IMR-90 (cell line): ENCODE measurements around the gene BTBD9. TPM values are rescaled to one million over a fixed set of nuclear protein-coding genes. Genes with fewer than 3 reads are reported as not detected.

Experiments used
- ATAC-seq: fragments of 200-7000 bp; cut with Tn5 transposase; 2 replicates; pipeline ENCODE4 v1.9.1; 2020; ENCODE audit warnings: low read depth, mild to moderate bottlenecking, moderate library complexity
- BruUV-seq: library from RNA; stranded (reverse); fragments of 400-500 nt; replicated peaks from 2 replicates; lab custom pipeline; 2021; lab: Mats Ljungman, UMichigan
- CTCF ChIA-PET: fragments of 300-600 bp; formaldehyde crosslinking; extraction: SDS; loops from one replicate; lab custom pipeline; 2021; ENCODE audit warnings: antibody characterized with exemption; lab: Yijun Ruan, JAX
- POLR2A ChIA-PET: fragments of 300-600 bp; sonication (Branson Sonifier 250); formaldehyde crosslinking; loops from one replicate; lab custom pipeline; 2022; ENCODE audit warnings: antibody characterized with exemption; ENCODE audit not compliant: unreplicated experiment; lab: Charles Lee
- DNase-seq: peaks from one replicate; pipeline ENCODE4 v3.0.0; 2013
- H2AFZ ChIP-seq: replicated peaks from 2 replicates; pipeline ENCODE3; 2013; ENCODE audit warnings: low read length, mild to moderate bottlenecking; ENCODE audit not compliant: poor library complexity
- H2AK5ac ChIP-seq: 2 replicates; pipeline ENCODE4 v1.6.1; 2013; ENCODE audit warnings: low read depth, low read length, inconsistent platforms
- H2AK9ac ChIP-seq: replicated peaks from 2 replicates; pipeline ENCODE3; 2013; ENCODE audit warnings: mild to moderate bottlenecking, low read depth, low read length, moderate library complexity; ENCODE audit not compliant: poor library complexity
- H2BK120ac ChIP-seq: 2 replicates; pipeline ENCODE4 v1.6.1; 2013; ENCODE audit warnings: low read depth, low read length, inconsistent platforms
- H2BK15ac ChIP-seq: 3 replicates; pipeline ENCODE4 v1.6.1; 2013; ENCODE audit warnings: low read depth, low read length, inconsistent platforms
- H2BK20ac ChIP-seq: 2 replicates; pipeline ENCODE4 v1.6.1; 2013; ENCODE audit warnings: low read depth, mild to moderate bottlenecking, inconsistent platforms, low read length, moderate library complexity
- H2BK5ac ChIP-seq: 2 replicates; pipeline ENCODE4 v1.6.1; 2013; ENCODE audit warnings: mild to moderate bottlenecking, low read depth, low read length, inconsistent platforms; ENCODE audit not compliant: poor library complexity, severe bottlenecking
- H3K14ac ChIP-seq: replicated peaks from 2 replicates; pipeline ENCODE4 v1.6.1; 2013; ENCODE audit warnings: low read depth, low read length, inconsistent platforms
- H3K18ac ChIP-seq: 2 replicates; pipeline ENCODE4 v1.6.1; 2013; ENCODE audit warnings: low read depth, low read length, control low read depth
- H3K23ac ChIP-seq: 2 replicates; pipeline ENCODE4 v1.6.1; 2013; ENCODE audit warnings: low read depth, low read length, inconsistent platforms
- H3K27ac ChIP-seq: 2 replicates; pipeline ENCODE4 v1.5.1; 2013; ENCODE audit warnings: mild to moderate bottlenecking, control low read depth, low read length; ENCODE audit not compliant: insufficient read depth
- H3K27me3 ChIP-seq: 2 replicates; pipeline ENCODE4 v1.6.1; 2013; ENCODE audit warnings: low read length; ENCODE audit not compliant: control insufficient read depth, insufficient read depth
- H3K36me3 ChIP-seq: 2 replicates; pipeline ENCODE4 v1.6.1; 2013; ENCODE audit warnings: low read length, mixed read lengths; ENCODE audit not compliant: control insufficient read depth, insufficient read depth
- H3K4ac ChIP-seq: 2 replicates; pipeline ENCODE4 v1.6.1; 2013; ENCODE audit warnings: low read depth, low read length, inconsistent platforms
- H3K4me1 ChIP-seq: 2 replicates; pipeline ENCODE4 v1.6.1; 2013; ENCODE audit warnings: low read length, mixed read lengths; ENCODE audit not compliant: control insufficient read depth, insufficient read depth
- H3K4me2 ChIP-seq: 2 replicates; pipeline ENCODE4 v1.6.1; 2013; ENCODE audit warnings: low read depth, mild to moderate bottlenecking, control low read depth, low read length, moderate library complexity
- H3K4me3 ChIP-seq: 2 replicates; pipeline ENCODE4 v1.5.1; 2013; ENCODE audit warnings: low read depth, mild to moderate bottlenecking, control low read depth, low read length, moderate library complexity; ENCODE audit not compliant: insufficient read depth
- H3K56ac ChIP-seq: 2 replicates; pipeline ENCODE4 v1.6.1; 2013; ENCODE audit warnings: low read length, inconsistent platforms; ENCODE audit not compliant: insufficient read depth; ENCODE audit errors: extremely low read depth
- H3K79me1 ChIP-seq, 2 experiments: 2 replicates each; pipeline ENCODE4 v1.6.1; 2013; ENCODE audit warnings: low read length in 2 of 2, inconsistent platforms in 1 of 2, low read depth in 1 of 2
- H3K9ac ChIP-seq: 2 replicates; pipeline ENCODE4 v1.6.1; 2013; ENCODE audit warnings: low read depth, low read length, control low read depth
- H3K9me1 ChIP-seq: 2 replicates; pipeline ENCODE4 v1.6.1; 2013; ENCODE audit warnings: low read length, inconsistent platforms; ENCODE audit not compliant: insufficient read depth
- H3K9me3 ChIP-seq: 2 replicates; pipeline ENCODE4 v1.6.1; 2013; ENCODE audit warnings: low read length; ENCODE audit not compliant: control insufficient read depth, insufficient read depth
- H4K20me1 ChIP-seq: 2 replicates; pipeline ENCODE4 v1.6.1; 2013; ENCODE audit warnings: low read length, inconsistent platforms; ENCODE audit not compliant: insufficient read depth
- H4K5ac ChIP-seq: 2 replicates; pipeline ENCODE4 v1.6.1; 2013; ENCODE audit warnings: mild to moderate bottlenecking, low read depth, low read length, control low read depth
- H4K8ac ChIP-seq, 2 experiments: 2 replicates each; pipeline ENCODE4 v1.6.1; 2013; ENCODE audit warnings: low read depth in 2 of 2, low read length in 2 of 2, control low read depth in 1 of 2, inconsistent platforms in 1 of 2
- H4K91ac ChIP-seq: 2 replicates; pipeline ENCODE4 v1.6.1; 2013; ENCODE audit warnings: low read depth, low read length, inconsistent platforms; ENCODE audit not compliant: insufficient read depth
- CEBPB ChIP-seq: IDR thresholded peaks from 2 replicates; pipeline ENCODE4 v1.6.1; 2012; ENCODE audit warnings: low read depth, low read length, improper control_type of control experiment
- CHD1 ChIP-seq: IDR thresholded peaks from 2 replicates; pipeline ENCODE4 v1.6.1; 2012; ENCODE audit warnings: low read depth, low read length, improper control_type of control experiment
- MXI1 ChIP-seq: IDR thresholded peaks from 2 replicates; pipeline ENCODE4 v1.6.1; 2012; ENCODE audit warnings: low read depth, mild to moderate bottlenecking, low read length, moderate library complexity, borderline replicate concordance
- POLR2A ChIP-seq: IDR thresholded peaks from 2 replicates; pipeline ENCODE4 v1.6.1; 2012; ENCODE audit warnings: mild to moderate bottlenecking, low read depth, low read length
- RCOR1 ChIP-seq: IDR thresholded peaks from 2 replicates; pipeline ENCODE4 v1.6.1; 2012; ENCODE audit warnings: mild to moderate bottlenecking, low read length, improper control_type of control experiment; ENCODE audit not compliant: insufficient replicate concordance
- WGBS, 2 experiments: methylation state at CpG; one replicate each; pipeline versions ENCODE4 v1.1.5 to v1.1.7; 2013; ENCODE audit warnings: missing lambda C conversion rate in 2 of 2; ENCODE audit not compliant: insufficient read length in 1 of 2; ENCODE audit errors: extremely low coverage in 2 of 2; 5-methylcytosine and 5-hydroxymethylcytosine counted together
- dilution Hi-C: fragments of 300-500 bp; cut with HindIII; formaldehyde crosslinking; loops from one replicate; pipeline ENCODE4 v1.14.3; 2018; ENCODE audit warnings: low sequenced_read_pairs; ENCODE audit not compliant: unreplicated experiment
- in situ Hi-C: fragments of 300-500 bp; cut with MboI; formaldehyde crosslinking; loops from 3 replicates; pipeline ENCODE4 v1.14.3; 2019; ENCODE audit warnings: low sequenced_read_pairs, inconsistent platforms, mixed read lengths
- intact Hi-C: fragments of 100-400 bp; cut with micrococcal nuclease; formaldehyde crosslinking; loops from 2 replicates; pipeline ENCODE4 v1.10.0; 2022
- polyA plus RNA-seq, 3 experiments: library from polyadenylated mRNA; depleted of rRNA; stranded (reverse); fragments of >200 nt; gene quantifications; 2 replicates each; pipeline ENCODE4 v1.2.3, GENCODE V29; 2012; ENCODE audit warnings: low replicate concordance in 1 of 3
- total RNA-seq: library from RNA; depleted of rRNA; stranded (reverse); fragments of >200 nt; gene quantifications from 2 replicates; pipeline ENCODE4 v1.2.3, GENCODE V29; 2012

Gene BTBD9
- total and polyA plus RNA-seq, 2 of the 4 experiments (the other 2 are of a cell fraction), result 4.1 to 22.0 TPM

DNA sequence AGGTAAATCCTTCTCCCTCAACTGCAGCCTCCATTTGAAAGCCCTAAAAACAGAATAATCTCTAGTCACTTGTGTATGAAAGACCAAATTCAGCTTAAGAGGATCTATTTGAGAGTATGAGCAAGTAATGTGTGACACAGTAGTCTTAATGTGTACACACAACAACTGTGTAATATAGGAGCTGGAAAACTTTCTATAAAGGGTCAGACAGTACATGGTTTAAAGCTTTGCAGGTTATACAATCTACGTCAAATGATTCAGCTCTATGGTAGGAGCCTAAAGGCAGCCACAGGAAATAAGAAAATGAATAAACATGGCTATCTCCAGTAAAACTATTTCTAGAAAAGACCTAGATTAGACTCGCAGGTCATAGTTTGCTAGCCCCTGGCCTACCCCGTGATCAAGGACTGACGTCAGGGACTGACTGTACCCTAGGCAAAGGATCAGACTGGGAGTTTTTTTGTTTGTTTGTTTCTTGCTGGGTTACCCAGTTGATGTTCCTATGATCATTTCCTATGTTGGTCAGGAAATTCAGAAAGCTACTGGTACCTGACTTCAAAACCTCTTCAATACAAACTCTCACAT is 39.7 kb downstream of the BTBD9 start:
- no peak overlapping the region for H3K23ac ChIP-seq
- no peak overlapping the region for H3K27ac ChIP-seq
- no peak overlapping the region for H3K56ac ChIP-seq
- H2AK5ac ChIP-seq, result no peak overlapping the region
- no peak overlapping the region for H2BK5ac ChIP-seq
- no TSS peak for BruUV-seq
- no peaks in the 10 kb centered on the region for H3K27me3 ChIP-seq
- no peak overlapping the region for H3K9ac ChIP-seq
- H2AFZ ChIP-seq, result no peak overlapping the region
- intact Hi-C loops, result no loop called here
- in situ Hi-C loops, result no loop called here
- H3K18ac ChIP-seq, result no peak overlapping the region
- no peaks in the 10 kb centered on the region for H4K20me1 ChIP-seq
- no peak overlapping the region for H3K4ac ChIP-seq
- H3K4me3 ChIP-seq, result no peak overlapping the region
- no peak overlapping the region for H2AK9ac ChIP-seq
- dilution Hi-C loops, result no loop called here
- no peak for TF ChIP-seq CHD1
- no peak for TF ChIP-seq POLR2A
- TF ChIP-seq MXI1, result no peak
- TF ChIP-seq RCOR1, result no peak
- TF ChIP-seq CEBPB, result no peak
- POLR2A ChIA-PET, result no interaction called here
- H3K36me3 ChIP-seq, result no peaks in the 10 kb centered on the region
- H3K4me2 ChIP-seq, result no peak overlapping the region
- DNase-seq, result no peak
- no peak overlapping the region for H2BK20ac ChIP-seq
- no peak overlapping the region for H3K14ac ChIP-seq
- no peaks in the 10 kb centered on the region for H3K9me3 ChIP-seq
- no peak overlapping the region for H4K5ac ChIP-seq
- H3K9me1 ChIP-seq, result peaks cover 2% of the 10 kb centered on the region; the same call in 1 of the 2 replicates
- ATAC-seq, result no peak
- no peak overlapping the region for H2BK15ac ChIP-seq
- no peaks in the 10 kb centered on the region for H3K4me1 ChIP-seq
- H4K8ac ChIP-seq, result no peak overlapping the region
- peaks cover 3 to 6% of the 10 kb centered on the region in 2 experiments; a peak in 2 of 4 replicates for H3K79me1 ChIP-seq
- no peak overlapping the region for H4K91ac ChIP-seq
- no peak overlapping the region for H2BK120ac ChIP-seq
- WGBS, 2 experiments, result no CpG with 5 or more reads among the region's 4 CpGs
- CTCF ChIA-PET, result no interaction called here
